Bone marrow (tissue), 2 donors: ENCODE data around the gene TREM1.

ENCODE experiments used
- DNase-seq, 2 donors: peaks; one replicate each; lab custom pipeline; 2025; lab: John Stamatoyannopoulos, UW

The TREM1 gene

GRCh38 chr6:41286544-41287346 is at the start of gene TREM1:
Gene TREM1 (minus strand): TSS chr6:41286682. CDS start chr6:41286655, 27 bp downstream.
- peak in 1 of 2 donors; percentile 65 for DNase-seq

GRCh38 chr6:41335943-41336342 is 49.5 kb upstream of the TREM1 start:
- no peak for DNase-seq

GRCh38 chr6:41335296-41335695 is 48.8 kb upstream of the TREM1 start, which contains the start of gene NCR2:
Gene NCR2 (plus strand): TSS chr6:41335608. CDS start chr6:41335877, 269 bp downstream.
- no peak for DNase-seq

GRCh38 chr6:41334482-41335040 is 48.1 kb upstream of the TREM1 start:
- no peak for DNase-seq

GRCh38 chr6:41332842-41333736 is 46.6 kb upstream of the TREM1 start:
- no peak for DNase-seq

- DNase-seq = no peak
These were observed 45.8 kb upstream of the TREM1 start for GRCh38 chr6:41332241-41332640.

- DNase-seq = no peak
These were observed 45.1 kb upstream of the TREM1 start for GRCh38 chr6:41331401-41332150.

- no peak for DNase-seq
These were observed 40.7 kb upstream of the TREM1 start for GRCh38 chr6:41327177-41327576.

- no peak for DNase-seq
These were observed 39.6 kb upstream of the TREM1 start for GRCh38 chr6:41326092-41326491.

GRCh38 chr6:41325446-41326066 is 39.1 kb upstream of the TREM1 start:
- DNase-seq = no peak

- DNase-seq = no peak
These were observed 34.7 kb upstream of the TREM1 start for GRCh38 chr6:41321183-41321582.

GRCh38 chr6:41318654-41319565 is 32.4 kb upstream of the TREM1 start:
- DNase-seq = peak; percentile 46 to 60

- no peak for DNase-seq
These were observed 31.8 kb upstream of the TREM1 start for GRCh38 chr6:41318261-41318653.

- DNase-seq = no peak
These were observed 29.6 kb upstream of the TREM1 start for GRCh38 chr6:41315943-41316620.

- no peak for DNase-seq
These were observed 28.7 kb upstream of the TREM1 start for GRCh38 chr6:41315203-41315602.

GRCh38 chr6:41306187-41306854 is 19.8 kb upstream of the TREM1 start:
- DNase-seq = peak in 1 of 2 donors; percentile 33

- DNase-seq = peak in 1 of 2 donors; percentile 12
These were observed 16.2 kb upstream of the TREM1 start for GRCh38 chr6:41302638-41303037.

- peak in 1 of 2 donors; percentile 60 for DNase-seq
These were observed 12.5 kb upstream of the TREM1 start for GRCh38 chr6:41298785-41299502.
